Measurements from ENCODE around the gene SPINT2. TPM values are rescaled to one million over a fixed set of nuclear protein-coding genes. Genes with fewer than 3 reads are reported as not detected.
"Not testable (repeated sequence)": the region's sequence is repeated elsewhere in the genome, so short reads cannot be mapped to it uniquely, and the experiment has no call there.

Gene SPINT2, protein sequence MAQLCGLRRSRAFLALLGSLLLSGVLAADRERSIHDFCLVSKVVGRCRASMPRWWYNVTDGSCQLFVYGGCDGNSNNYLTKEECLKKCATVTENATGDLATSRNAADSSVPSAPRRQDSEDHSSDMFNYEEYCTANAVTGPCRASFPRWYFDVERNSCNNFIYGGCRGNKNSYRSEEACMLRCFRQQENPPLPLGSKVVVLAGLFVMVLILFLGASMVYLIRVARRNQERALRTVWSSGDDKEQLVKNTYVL
- polyA plus RNA-seq (2014; cell fraction: cytosol; rRNA removed): 1.6 and 2.1 TPM in 2 replicates
- 1.4 and 1.8 TPM in 2 replicates for polyA plus RNA-seq (2014; cell fraction: nucleus; rRNA removed)

DNA sequence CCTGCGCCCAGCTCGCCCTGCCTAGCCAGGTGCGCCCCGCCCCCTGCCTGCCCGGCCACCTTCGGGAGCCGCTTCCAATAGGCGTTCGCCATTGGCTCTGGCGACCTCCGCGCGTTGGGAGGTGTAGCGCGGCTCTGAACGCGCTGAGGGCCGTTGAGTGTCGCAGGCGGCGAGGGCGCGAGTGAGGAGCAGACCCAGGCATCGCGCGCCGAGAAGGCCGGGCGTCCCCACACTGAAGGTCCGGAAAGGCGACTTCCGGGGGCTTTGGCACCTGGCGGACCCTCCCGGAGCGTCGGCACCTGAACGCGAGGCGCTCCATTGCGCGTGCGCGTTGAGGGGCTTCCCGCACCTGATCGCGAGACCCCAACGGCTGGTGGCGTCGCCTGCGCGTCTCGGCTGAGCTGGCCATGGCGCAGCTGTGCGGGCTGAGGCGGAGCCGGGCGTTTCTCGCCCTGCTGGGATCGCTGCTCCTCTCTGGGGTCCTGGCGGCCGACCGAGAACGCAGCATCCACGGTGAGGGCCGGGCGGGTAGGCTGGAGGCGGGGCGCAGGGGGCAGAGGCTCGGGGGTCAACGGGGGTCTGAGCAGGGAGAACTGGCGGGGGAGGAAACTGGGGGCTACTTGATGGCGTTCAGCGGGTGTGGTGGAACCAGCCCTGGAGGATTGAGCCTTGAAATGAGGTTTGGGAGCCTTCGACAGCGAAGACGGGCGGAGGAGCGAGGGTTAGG lies at the start of gene SPINT2:
Gene SPINT2 (plus strand): TSS at position 88 of the 727 bp plus-strand sequence. CDS start 320 bp downstream, at position 408.
- peak; percentile 36 for DNase-seq (ENCODE audit: low spot score)

DNA sequence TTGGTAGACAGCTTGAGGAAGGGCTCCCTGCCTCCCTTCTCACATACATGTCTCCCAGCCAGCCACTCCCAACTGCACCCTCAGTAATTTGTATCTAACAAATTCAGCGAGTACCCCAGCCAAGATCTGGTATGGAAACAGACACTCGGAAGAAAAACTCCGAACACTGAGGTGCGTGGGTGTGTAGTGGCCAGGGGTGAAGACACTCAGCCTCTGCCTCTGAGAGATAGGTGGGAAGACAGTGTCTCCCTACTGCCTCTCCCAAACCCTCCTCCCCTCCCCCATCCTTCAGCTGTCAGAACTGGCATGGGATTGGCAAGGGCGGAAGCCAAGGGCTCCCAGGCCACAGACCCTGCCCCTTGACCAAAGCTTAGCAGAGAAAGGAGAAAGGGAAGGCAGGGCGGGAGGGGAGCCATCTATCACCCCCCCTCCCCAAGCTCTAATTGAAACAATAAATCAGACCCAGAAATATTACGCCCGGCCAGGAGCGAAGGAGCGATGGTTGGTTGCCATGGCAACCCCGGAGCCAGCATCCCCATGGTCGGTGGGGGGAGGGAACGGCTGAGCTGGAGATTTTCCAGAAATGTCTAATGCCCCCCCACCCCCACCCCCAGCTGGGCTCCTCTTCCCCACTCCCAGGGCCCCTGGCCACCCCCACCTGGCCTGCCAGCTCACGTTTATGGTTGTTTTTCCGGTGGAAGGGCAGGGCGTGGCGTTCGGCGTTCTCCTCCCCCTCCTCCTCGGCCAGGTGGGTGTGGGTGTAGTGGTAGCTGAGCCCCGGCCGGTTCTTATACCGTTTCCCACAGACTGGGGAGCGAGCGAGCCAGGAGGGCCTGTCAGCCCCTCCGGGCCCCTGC lies 47.4 kb upstream of the SPINT2 start:
- peak; percentile 51 for DNase-seq (ENCODE audit: low spot score)

DNA sequence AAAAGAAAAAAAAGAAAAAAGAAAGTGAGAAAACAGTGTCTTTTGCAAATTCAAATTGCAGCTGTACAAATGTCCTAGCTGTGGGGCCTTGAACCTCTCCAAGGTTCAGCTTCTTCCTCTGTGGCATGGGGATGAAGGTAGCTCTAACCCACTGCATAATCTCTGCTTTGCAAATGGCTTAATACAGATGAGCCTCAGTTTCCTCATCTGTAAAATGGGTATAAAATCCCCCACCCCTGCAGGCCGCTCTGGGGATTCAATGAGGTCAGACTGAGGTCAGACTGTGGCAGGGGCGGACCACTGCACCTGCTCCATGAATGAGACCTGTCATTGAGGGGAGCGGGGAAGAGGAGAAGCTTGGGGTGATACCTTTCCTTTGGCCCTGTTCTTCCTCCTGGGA lies 46.2 kb upstream of the SPINT2 start:
- DNase-seq (ENCODE audit: low spot score): no peak

DNA sequence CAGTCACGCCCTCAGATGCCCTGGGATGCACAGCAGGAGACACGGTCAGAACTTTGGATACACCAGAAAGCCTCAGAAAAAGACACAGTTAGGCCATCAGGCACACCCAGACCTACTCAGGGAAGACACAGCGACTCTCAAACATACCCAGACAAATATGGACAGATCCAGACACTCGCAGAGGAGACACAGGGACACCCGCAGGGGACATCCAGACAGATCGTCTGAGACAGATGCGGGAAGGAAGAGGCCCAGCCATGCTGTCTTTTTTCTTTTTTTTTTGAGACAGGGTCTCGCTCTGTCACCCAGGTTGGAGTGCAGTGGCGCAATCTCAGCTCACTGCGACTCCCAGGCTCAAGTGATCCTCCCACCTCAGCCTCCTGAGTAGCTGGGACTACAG lies 45.2 kb upstream of the SPINT2 start:
- no peak for DNase-seq (ENCODE audit: low spot score)

DNA sequence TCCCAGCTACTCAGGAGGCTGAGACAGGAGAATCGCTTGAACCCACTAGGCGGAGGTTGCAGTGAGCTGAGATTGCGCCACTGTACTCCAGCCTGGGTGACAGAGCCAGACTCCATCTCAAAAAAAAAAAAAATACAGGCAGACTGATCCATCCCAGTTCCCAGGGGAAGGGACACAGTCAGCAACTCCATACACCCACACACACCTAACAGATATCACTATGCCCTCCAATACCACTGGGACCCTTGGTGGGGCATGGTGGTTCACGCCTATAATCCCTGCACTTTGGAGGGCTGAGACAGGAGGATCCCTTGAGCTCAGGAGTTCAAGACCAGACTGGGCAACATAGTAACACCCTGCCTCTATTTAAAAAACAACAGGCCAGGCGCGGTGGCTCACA lies 43.0 kb upstream of the SPINT2 start:
- no peak for DNase-seq (ENCODE audit: low spot score)

DNA sequence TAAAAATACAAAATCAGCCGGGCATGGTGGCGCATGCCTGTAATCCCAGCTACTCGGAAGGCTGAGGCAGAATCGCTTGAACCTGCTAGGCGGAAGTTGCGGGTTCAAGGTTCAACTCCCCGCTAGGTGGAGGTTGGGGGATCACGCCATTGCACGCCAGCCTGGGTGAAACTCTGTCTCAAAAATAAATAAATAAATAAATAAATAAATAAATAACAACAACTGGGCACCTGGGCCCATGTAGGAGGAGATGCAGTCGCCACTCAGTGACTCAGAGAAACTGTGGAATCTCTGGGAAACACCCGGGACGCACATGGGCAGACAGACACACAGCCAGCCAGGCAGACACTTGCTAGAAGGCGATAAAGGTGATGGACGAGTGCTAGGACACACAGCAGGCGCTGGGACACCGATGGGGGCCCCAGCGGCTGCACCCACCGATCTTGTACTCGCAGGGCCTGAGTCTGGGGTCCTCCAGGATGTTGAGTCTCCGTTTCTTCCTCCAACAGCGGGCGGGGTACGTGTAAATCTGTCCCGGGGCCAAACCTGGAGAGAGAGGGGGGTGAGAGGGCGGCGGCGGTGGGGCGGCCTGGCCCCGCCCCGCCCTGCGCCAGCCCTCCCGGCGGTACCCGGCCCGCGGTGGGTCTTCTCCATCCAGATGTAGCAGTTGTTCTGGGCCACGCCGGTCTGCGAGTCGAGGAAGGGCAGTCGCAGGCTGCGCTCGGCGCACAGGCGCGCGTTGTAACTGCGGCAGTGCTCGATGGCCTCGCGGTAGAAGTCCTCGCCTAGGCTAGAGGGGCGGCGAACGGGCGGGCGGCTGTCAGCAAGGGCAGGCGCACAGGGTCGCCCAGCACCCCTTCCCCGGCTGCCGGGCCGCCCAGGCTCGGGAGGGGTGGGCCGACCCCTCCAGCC lies 42.2 kb upstream of the SPINT2 start:
- no peak for DNase-seq (ENCODE audit: low spot score)

DNA sequence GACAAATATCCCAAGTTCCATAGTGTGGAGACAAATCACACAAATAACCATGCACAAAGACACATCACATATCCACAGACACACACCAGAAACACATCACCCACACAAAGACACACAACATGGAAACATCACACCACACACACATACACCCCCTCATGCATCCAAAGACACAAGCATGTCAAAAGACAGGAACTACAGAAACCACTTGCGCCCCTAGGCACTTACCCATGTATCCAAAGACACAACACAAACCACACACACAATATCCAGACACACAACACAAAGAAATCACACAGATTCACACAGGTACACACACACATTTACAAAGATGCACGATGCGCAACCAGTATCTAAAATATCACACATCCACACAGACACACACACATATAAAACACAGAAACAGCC lies 41.3 kb upstream of the SPINT2 start:
- DNase-seq (ENCODE audit: low spot score): no peak

DNA sequence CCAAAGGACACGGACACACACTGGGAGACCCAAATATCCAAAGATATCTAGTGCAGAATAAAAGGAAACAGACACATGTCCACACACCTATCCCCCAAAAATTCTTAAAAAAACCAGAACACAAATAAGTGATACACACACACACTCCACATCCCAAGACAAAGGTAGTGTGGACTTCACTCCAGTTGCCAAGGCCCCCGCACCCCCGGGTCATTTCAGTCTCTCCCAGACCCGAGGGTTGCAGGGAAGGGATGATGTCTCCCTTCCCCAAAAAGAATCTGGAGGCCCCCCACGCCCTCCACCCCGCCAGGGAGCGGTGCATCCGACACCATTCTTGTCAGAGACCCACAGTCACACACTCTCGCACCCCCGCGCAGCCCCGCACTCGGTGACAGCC lies 40.8 kb upstream of the SPINT2 start:
- DNase-seq (ENCODE audit: low spot score): no peak

DNA sequence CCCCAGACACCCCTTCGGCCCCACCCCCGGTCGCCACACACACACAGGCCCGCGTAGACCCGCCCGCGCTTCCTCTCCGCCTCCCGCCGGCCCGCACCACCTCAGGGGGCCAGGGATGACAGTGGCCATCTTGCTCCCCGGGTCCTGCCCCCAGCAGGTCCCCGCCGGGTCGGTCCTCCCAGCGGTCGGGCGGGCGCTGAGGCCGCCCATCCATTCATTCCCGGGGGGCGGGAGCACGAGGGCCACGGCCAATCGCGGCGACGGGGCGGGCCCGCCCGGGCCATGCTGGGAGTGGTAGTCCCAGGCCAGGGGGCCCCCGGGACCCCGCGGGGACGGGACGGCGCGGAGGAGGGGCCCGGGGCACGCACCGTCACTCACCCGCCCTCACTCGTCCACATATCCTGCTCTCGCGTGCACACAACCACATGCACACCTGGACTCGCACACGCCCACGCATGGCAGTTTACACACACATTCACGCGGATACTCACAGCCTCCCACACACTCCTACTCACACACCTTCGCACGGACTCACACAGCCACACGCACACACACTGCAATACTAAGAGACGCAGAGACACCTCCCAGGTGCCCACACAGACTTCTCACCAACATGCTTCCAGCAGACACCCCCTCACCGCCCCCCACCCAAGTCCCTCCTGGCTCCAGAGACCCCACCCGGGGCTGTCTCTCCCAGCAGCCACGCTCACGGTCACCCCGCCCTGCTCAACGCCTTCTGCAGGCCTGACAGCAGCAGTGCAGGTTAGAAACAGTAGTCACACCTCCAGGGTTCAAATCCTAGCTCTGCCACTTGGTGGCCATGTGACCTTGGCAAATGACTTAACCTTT lies 40.1 kb upstream of the SPINT2 start, which contains the start of gene DPF1:
Gene DPF1 (minus strand): TSS at position 209 of the 849 bp plus-strand sequence. CDS start 80 bp downstream, at position 129.
- DNase-seq (ENCODE audit: low spot score): peak; percentile 80

DNA sequence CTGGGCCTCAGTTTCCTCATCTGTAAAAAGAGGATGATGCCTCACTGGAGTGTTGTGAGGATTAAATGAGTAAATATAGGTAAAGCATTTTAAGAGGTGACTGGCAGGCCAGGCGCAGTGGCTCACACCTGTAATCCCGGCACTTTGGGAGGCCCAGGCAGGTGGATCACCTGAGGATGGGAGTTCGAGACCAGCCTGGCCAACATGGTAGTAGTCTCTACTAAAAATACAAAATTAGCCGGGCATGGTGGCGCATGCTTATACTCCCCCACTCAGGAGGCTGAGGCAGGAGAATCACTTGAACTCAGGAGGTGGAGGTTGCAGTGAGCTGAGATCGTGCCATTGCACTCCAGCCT lies 39.5 kb upstream of the SPINT2 start:
- DNase-seq (ENCODE audit: low spot score): not testable (repeated sequence)

DNA sequence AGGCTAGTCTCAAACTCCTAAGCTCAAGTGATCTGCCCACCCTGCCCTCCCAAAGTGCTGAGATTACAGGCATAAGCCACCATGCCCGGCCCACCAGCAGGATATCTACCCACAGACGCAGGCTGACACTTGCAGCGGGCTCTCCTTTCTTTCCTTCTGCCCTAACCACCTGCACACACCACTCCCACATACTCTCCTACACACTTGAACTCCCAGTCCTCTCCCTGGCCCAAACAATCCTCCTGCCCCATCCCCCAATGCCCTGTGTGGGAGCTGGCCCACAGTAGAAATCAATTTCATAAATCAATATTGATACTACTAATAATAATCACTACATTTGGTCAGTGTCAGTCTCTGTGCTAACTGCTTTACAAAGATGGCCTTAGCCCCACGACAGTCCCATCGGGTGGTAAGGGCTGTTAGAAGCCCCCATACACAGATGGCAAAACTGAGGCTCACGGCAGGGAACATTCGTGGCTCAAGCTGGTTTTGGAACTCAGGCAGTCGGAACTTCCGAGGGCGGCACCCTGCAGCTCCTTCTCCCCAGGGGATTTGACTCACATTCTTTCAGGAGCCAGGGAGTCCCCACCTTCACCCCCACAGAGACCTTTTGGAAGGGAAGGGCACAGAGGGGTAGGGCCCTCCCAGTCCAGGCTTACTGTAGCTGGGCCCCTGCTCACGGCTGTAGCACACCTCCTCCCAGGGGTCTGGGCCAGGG lies 36.9 kb upstream of the SPINT2 start:
- DNase-seq (ENCODE audit: low spot score): no peak

DNA sequence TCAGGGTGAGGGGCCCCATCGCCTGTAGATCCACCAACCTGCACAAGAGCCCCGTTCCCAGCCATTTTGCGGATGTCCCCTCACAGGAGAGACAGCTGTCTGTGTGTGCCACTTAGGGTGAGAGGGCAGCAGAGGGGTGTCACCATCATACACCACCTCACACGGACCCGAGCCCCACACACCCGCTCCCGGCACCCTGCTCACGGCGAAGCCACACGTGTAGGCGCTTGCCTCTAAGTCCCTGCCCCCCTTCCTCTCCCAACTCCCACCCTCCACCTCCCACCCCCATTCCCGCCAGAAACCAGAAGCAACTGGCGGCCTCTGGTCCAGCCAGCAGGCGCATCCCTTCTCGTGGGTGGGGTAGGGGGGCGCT lies 36.4 kb upstream of the SPINT2 start:
- peak; percentile 54 for DNase-seq (ENCODE audit: low spot score)

DNA sequence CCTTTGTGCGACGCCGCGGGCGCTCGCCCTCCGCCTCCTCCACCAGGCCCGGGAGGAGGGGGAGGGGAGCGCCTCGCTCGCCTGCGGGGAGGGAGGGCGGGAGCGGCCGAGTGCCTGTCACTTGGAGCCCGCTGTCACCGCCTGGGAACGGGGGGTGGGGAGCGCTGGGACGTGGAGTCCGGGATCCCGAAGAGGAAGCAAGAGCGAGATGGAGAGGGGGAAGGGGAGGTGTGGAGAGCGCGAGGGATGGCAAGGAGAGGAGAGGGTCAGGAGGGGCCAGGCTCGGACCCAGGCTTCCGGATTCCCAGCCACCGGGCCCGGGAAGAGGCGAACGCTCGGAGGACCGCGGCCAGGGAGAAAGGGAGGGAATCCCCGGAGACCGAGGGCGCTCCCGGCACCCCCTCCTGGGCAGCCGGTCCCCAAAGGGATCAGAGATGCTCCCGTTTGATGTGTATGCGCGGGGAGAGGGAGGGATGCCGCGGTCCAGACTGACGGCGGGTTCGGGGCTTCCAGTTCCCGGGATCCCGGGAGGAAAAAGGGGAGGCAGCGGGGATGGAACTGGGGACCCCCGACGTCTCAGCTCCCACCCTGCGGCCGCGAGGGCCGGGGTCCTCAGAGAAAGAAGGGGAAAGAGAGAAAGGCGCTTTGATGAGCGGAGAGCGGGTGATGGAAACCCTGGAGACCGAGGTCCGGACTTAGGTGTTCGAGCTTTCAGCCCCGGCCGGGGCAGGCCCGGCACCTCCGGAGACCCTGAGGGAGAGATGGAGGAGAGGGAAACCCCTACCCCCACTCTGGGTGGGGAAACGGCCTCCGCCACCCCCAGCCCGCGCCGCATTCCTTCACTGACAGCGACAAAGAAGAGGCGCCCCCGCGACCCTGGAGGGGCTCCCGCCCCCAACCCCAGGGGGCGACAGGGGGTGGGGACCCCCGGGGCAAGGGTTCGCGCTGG lies 35.6 kb upstream of the SPINT2 start:
- peak; percentile 59 for DNase-seq (ENCODE audit: low spot score)

DNA sequence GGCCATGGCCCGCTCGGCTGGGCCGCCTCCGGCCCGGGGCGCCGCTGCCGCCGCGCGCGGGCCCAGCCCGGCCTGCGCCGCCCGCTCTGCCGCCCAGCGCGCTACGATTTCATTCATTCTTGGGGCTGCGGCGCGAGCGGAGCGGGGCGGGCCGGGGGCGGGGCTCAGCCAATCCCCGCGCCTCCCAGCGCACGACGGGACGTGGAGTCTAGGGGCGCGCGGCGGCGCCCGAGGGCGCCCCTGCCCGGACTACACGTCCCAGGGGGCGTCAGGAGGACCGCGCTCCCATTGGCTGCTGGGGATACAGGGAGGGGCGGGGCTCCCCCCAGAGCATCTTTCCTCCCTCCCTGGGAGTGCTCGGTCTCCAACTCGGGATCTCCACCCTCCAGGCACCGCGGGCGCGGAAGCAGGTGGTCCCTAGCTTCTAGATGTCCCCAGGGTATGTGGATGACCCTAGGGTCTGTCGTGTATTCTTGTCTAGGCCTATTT lies 34.7 kb upstream of the SPINT2 start:
- peak; percentile 93 for DNase-seq (ENCODE audit: low spot score)

DNA sequence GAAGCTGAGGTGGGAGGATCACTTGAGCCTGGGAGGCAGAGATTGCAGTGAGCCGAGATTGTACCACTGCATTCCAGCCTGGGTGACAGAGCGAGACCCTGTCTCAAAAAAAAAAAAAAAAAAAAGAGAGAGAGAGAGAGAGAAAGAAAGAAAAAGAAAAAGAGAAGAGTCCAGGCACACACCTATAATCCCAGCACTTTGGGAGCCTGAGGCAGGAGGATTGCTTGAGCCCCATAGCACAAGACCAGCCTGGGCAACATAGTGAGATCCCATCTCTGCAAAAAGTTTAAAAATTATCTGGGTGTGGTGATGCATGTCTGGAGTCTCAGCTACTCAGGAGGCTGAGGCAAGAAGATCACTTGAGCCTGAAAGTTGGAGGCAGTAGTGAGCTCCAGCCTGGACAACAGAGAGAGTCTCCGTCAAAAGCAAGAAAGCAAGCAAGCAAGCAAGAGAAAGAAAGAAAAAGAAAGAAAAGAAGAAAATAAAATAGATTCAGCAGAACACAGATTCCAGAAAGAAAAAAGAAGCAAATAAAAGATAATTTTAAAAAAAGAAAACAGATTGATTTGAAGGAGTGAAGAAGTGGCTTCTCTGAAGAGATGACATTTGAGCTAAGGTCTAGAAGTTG lies 33.8 kb upstream of the SPINT2 start:
- not testable (repeated sequence) for DNase-seq (ENCODE audit: low spot score)

DNA sequence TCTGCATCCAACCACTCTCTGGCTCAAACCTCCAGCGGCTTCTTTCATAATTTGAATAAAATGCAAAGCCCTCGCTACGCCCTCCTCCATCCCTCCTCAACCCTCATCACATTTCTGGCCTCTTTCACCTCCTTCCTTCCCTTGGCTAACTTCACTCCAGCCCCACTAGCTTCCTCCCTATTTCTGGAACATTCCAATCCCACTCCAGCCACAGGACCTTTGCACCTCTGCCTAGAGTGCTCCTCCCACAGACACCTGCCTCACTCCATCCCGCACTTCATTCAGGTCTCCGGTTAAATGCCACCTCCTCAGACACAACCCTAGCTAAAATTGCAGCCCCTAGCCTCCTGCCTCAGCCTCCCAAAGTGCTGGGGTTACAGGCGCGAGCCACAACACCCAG lies 32.5 kb upstream of the SPINT2 start:
- no peak for DNase-seq (ENCODE audit: low spot score)

DNA sequence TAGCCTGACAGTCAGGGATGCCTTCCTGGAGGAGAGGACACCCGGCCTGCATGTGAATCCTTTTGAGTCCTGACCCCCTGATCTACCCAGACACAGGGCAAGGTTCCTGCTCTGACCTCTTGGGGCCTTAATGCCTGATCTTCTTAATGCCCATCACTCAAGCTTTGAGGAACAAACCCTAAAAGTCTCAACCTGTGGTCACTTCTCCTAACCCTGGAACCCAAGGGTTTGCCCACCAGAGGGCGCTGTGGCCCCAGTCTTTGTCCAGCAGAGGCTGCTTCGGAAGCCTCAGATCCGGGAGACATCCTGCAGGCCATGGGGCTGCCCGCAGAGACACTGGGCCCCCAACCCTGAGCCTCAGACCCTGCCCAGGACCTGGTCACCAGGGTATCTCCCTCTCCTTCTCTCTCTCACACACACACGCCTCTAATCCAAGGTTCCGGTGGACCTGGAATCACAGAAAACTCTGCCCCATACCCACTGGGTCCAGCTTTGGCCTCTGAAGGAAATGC lies 30.6 kb upstream of the SPINT2 start:
- DNase-seq (ENCODE audit: low spot score): peak; percentile 78
